Gastroesophageal sphincter (tissue), 4 donors: ENCODE data around the gene HCRTR1. TPM values are rescaled to one million over a fixed set of nuclear protein-coding genes. Genes with fewer than 3 reads are reported as not detected.

Experiments used
- ATAC-seq: fragments of 150-250 bp; one replicate; pipeline ENCODE4 v1.9.1; 2016; ENCODE audit warnings: mild to moderate bottlenecking, moderate library complexity
- H3K27ac ChIP-seq, 4 donors: fragments of 200-600 bp; sonication (generic) in 3 of 4; 1 replicate in 3 of 4; 2 replicates in 1 of 4; pipeline ENCODE4 v1.5.1; 2016 to 2019
- H3K27me3 ChIP-seq: fragments of 200-600 bp; sonication (generic); one replicate; pipeline ENCODE4 v1.5.1; 2019
- H3K36me3 ChIP-seq, 2 donors: fragments of 200-600 bp; sonication (generic); one replicate each; pipeline ENCODE4 v1.5.1; 2019; ENCODE audit warnings: control low read depth in 1 of 2
- H3K4me1 ChIP-seq, 3 donors: fragments of 200-600 bp; sonication (generic); 1 replicate in 2 of 3; 2 replicates in 1 of 3; pipeline ENCODE4 v1.5.1; 2016 to 2019; ENCODE audit warnings: control low read depth in 2 of 3
- H3K4me3 ChIP-seq, 2 donors: fragments of 200-600 bp; sonication (generic); one replicate each; pipeline ENCODE4 v1.5.1; 2019; ENCODE audit warnings: mild to moderate bottlenecking in 1 of 2, moderate library complexity in 1 of 2
- H3K9me3 ChIP-seq, 3 donors: fragments of 200-600 bp; sonication (generic); one replicate each; pipeline ENCODE4 v1.5.1; 2017 to 2019; ENCODE audit warnings: control low read depth in 2 of 3
- CTCF ChIP-seq, 4 experiments: fragments of 200-600 bp in 2 of 4; fragments of 450-650 bp in 2 of 4; sonication (generic) in 1 of 4; IDR thresholded peaks; one replicate each; pipeline ENCODE4 v1.5.1; 2017 to 2019; ENCODE audit warnings: antibody characterized with exemption in 4 of 4, mild to moderate bottlenecking in 2 of 4, moderate library complexity in 2 of 4
- EP300 ChIP-seq: sonication (generic); formaldehyde crosslinking; IDR thresholded peaks from one replicate; pipeline ENCODE4 v1.6.1; 2017; ENCODE audit warnings: antibody characterized with exemption, mild to moderate bottlenecking
- POLR2A ChIP-seq, 2 donors: fragments of 450-650 bp; IDR thresholded peaks; one replicate each; pipeline ENCODE4 v1.6.1; 2017; ENCODE audit warnings: antibody characterized with exemption in 2 of 2, mild to moderate bottlenecking in 2 of 2, moderate library complexity in 1 of 2
- POLR2AphosphoS5 ChIP-seq: sonication (generic); formaldehyde crosslinking; IDR thresholded peaks from one replicate; pipeline ENCODE4 v1.6.1; 2017; ENCODE audit warnings: antibody characterized with exemption
- WGBS, 2 donors: methylation state at CpG; one replicate each; pipeline ENCODE4 v1.1.5; 2018; ENCODE audit warnings: low coverage in 1 of 2; 5-methylcytosine and 5-hydroxymethylcytosine counted together
- total RNA-seq, 4 donors: library from RNA; depleted of rRNA; stranded (reverse); fragments of >200 nt; gene quantifications; one replicate each; pipeline ENCODE4 v1.1.0, GENCODE V29; 2016

The HCRTR1 gene
- total RNA-seq, 4 donors from 2014 or later = 0.23 to 0.82 (median 0.67) TPM; not detected in 1

GRCh38 chr1:31674626-31675025, 57.1 kb downstream of the HCRTR1 start:
- no peaks in the 10 kb centered on the region for H3K9me3 ChIP-seq
- H3K4me3 ChIP-seq = no peak overlapping the region
- WGBS, 2 donors = 58% methylated on average over 3 of the region's 8 CpGs; no CpG with 5 or more reads in 1 of the 2 donors
- peaks cover 0 to 13% of the 10 kb centered on the region in 2 donors for H3K36me3 ChIP-seq
- peaks cover 0 to 65% (median 12%) of the 10 kb centered on the region in 3 donors for H3K4me1 ChIP-seq
- TF ChIP-seq CTCF (IDR thresholded peaks at IDR 0.05) (no peak), POLR2AphosphoS5 (no peak), POLR2A (IDR thresholded peaks at IDR 0.05) (no peak), EP300 (no peak)
- H3K27ac ChIP-seq = peak overlapping the region in 3 of 4 donors; percentile 39 to 81 (median 78)
- ATAC-seq = no peak
- H3K27me3 ChIP-seq = no peaks in the 10 kb centered on the region

GRCh38 chr1:31675161-31675560, 57.7 kb downstream of the HCRTR1 start:
- TF ChIP-seq CTCF (IDR thresholded peaks at IDR 0.05) = no peak
- TF ChIP-seq POLR2AphosphoS5 = no peak
- no peak for TF ChIP-seq EP300
- TF ChIP-seq POLR2A (IDR thresholded peaks at IDR 0.05) = no peak
- 50% methylated on average over 2 of the region's 7 CpGs; no CpG with 5 or more reads in 1 of the 2 donors for WGBS, 2 donors
- Histone ChIP-seq H3K4me3 (no peak overlapping the region), H3K4me1 (peaks cover 0 to 59% (median 7%) of the 10 kb centered on the region in 3 donors), H3K9me3 (no peaks in the 10 kb centered on the region), H3K36me3 (peaks cover 0 to 19% of the 10 kb centered on the region in 2 donors), H3K27me3 (no peaks in the 10 kb centered on the region), H3K27ac (peak overlapping the region in 3 of 4 donors; percentile 39 to 81 (median 78))
- ATAC-seq = no peak

- Histone ChIP-seq H3K27ac (peak overlapping the region in 2 of 4 donors; percentile 78 to 81), H3K36me3 (peaks cover 0 to 25% of the 10 kb centered on the region in 2 donors), H3K9me3 (no peaks in the 10 kb centered on the region), H3K27me3 (no peaks in the 10 kb centered on the region), H3K4me1 (peaks cover 0 to 54% (median 4%) of the 10 kb centered on the region in 3 donors), H3K4me3 (no peak overlapping the region)
- TF ChIP-seq POLR2A (IDR thresholded peaks at IDR 0.05) (no peak), POLR2AphosphoS5 (no peak), CTCF (IDR thresholded peaks at IDR 0.05) (no peak), EP300 (no peak)
- ATAC-seq = no peak
- WGBS, 2 donors = 70 to 76% methylated on average over 4 to 11 of the region's 14 CpGs
These were observed 58.3 kb downstream of the HCRTR1 start for GRCh38 chr1:31675756-31676155.

Other genes starting within 250 kb of the HCRTR1 start
- gene FABP3, start 244.6 kb upstream of the HCRTR1 start, total RNA-seq = 10 to 100 TPM; 25.8 to 39.4 (median 32.9) TPM
- 1 to 10 TPM; 2.5 to 8.7 (median 4.1) TPM for gene SERINC2, start 204.5 kb upstream of the HCRTR1 start, total RNA-seq
- gene TINAGL1, start 41.2 kb upstream of the HCRTR1 start, total RNA-seq = 100 to 1,000 TPM; 152 to 368 (median 248) TPM
- 100 to 1,000 TPM in 1 of 4 donors, 10 to 100 TPM in 3; 71.3 to 109 (median 88.7) TPM for gene PEF1, start 27.2 kb downstream of the HCRTR1 start, total RNA-seq
- gene COL16A1, start 86.3 kb downstream of the HCRTR1 start, total RNA-seq = 100 to 1,000 TPM in 3 of 4 donors, 10 to 100 TPM in 1; 67.2 to 169 (median 149) TPM
- 1 to 10 TPM; 1.7 to 6.0 (median 3.2) TPM for gene ADGRB2, start 146.7 kb downstream of the HCRTR1 start, total RNA-seq
- 1 to 10 TPM in 2 of 4 donors, under 1 TPM in 1, not detected in 1; 0.27 to 1.6 (median 1.3) TPM for gene SPOCD1, start 198.3 kb downstream of the HCRTR1 start, total RNA-seq